GM19035 (cell line): ENCODE measurements around the gene SLC39A1.

ENCODE experiments used
- ATAC-seq: cut with Tn5 transposase; IDR thresholded peaks from one replicate; pipeline ENCODE4 v1.9.1; 2021; ENCODE audit not compliant: unreplicated experiment

SLC39A1 gene

DNA sequence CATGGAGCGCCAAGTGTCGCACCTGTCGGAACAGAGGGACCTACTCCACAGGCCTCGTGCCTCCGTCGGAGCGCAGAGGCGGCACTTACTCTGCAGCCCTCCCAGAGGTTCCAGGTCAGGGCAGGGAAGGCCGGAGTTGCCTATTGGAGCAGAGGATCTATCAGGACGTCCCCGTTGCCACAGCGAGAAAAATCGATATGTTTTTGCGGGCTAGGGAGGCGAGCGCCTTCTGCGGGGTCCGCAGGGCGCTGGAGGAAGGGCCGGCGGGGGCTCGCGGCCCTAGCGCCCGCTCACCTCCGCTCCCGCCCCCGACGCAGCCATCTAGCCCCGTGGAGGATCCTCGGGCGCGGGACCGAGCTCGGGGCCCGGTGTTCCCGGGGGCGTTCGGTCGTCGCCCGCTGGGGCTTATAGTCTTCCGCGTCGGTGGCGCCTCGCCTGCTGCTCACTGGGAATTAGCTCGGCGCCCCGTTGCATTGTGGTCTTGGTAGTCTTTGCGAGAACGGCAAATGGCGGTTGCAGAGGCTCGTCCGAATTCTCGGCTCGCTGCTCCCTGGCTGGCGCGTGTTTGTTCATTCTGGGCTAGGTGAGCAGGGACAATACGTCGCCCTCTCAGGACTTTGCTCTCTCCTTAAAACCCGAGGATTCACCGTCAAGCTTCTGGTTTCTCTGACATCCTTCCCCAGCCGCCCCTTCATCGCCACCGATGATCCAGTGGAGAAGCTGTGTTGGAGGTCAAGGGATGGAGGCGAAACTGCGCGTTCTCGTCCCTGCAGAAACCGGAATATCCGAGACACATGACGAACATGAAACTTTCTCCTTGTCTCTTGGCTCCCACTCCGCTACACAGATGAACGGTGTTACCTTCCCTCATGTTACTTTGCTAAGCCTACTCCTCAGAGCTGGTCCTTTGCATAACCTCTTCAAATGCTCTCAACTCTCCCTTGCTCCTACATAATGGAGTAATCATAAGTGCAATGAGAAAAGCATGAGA is 14.2 kb upstream of the SLC39A1 start, which contains the start of gene JTB:
Gene JTB, minus strand, starts transcription at position 425 of the 991 bp plus-strand sequence. Its CDS starts 422 bp downstream, at position 3.
- ATAC-seq, result peak; percentile 84

DNA sequence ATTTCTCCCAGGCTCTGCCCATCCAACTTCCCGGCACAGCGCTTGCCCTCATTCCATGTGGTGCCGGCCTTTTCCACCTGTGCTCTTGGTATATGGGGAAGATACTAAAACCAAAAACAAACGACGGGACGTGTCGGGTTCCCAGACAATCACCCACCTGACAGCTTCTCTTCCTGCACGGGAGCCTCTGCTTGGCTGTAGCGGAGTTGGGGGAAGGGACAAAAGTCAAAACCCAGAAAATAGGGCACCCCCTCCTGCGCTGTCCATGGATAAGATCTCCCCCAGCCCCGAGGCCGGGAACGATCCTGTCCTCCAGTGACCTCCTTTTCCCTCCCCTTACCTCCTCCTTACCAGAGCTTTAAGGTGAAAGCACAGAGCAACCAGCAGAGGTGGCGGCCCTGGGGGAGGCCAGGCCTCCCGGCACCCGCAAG is 13.5 kb upstream of the SLC39A1 start:
- ATAC-seq, result no peak

DNA sequence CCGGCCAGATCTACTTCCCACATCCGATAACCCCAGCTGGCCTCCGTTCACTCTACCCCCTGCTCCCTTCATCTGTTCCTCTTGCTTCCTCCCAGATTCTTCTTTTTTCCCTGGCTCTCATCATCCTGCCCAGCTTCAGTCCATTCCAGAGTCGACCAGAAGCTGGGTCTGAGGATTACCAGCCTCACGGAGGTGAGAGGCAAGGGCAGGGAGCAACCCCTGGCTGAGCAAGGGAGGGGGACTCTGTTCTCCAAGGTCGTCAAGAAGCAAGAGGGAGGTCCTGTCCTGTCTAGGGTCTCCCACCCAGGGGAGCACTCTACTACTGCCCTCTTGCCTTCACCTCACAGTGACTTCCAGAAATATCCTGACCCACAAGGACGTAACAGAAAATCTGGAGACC is 10.2 kb upstream of the SLC39A1 start:
- no peak for ATAC-seq

DNA sequence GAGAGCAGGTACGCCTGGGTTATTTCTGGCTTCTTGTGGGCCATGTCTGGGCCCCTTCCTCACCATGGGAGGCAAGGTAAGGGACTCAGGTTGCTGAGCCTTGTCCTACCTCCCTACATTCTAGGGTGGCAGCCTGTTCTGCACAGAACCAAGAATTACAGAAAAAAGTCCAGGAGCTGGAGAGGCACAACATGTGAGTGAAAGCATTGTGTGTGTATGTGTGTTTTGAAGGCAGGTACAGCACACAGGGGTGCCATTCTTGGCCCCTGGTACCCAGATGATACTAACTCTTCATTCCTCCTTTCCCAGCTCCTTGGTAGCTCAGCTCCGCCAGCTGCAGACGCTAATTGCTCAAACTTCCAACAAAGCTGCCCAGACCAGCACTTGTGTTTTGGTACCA is 9.7 kb upstream of the SLC39A1 start:
- ATAC-seq, result no peak

DNA sequence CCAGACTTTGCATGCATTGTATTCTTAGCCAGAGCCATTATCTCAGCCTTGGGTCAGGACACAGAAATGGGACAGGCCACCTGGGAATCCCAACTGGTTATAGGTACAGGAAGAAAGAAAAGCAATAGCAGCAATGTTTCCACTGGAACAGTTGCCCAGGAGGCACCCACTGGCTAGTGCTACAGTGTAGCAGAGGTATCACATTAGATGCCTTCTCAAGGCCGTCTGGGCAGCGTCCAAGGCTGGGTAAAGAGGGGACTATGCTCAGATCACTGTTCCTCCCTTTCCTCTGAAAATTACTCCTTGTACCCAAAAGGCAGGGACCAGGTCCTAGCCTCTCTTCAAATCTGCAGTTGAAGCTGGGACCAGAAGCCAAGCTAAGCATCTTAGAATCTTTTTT is 7.0 kb upstream of the SLC39A1 start:
- no peak for ATAC-seq

DNA sequence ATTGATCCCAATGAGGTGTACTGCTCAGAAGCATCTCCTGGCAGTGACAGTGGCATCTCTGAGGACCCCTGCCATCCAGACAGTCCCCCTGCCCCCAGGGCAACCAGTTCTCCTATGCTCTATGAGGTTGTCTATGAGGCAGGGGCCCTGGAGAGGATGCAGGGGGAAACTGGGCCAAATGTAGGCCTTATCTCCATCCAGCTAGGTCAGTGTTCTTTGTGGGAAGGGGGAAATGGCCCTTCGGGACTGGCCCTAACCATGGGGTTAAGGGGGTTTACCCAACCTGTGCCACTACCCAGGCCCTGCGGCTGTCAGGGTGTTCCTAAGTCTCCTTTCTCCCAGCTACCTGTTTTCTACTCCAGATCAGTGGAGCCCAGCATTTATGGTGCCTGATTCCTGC is 5.6 kb upstream of the SLC39A1 start:
- ATAC-seq, result no peak

DNA sequence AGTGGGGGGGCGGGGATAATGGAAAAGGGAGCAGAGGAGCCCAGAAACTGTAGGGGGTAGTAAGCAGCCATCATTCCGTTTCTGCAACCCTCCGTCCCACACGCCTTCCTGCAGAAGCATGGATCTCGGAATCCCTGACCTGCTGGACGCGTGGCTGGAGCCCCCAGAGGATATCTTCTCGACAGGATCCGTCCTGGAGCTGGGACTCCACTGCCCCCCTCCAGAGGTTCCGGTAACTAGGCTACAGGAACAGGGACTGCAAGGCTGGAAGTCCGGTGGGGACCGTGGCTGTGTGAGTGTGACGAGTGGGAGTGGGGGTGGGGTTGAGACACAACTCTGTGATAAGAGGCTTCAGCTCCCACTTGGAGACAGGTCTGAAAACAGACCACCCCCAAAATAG is 5.1 kb upstream of the SLC39A1 start:
- no peak for ATAC-seq

DNA sequence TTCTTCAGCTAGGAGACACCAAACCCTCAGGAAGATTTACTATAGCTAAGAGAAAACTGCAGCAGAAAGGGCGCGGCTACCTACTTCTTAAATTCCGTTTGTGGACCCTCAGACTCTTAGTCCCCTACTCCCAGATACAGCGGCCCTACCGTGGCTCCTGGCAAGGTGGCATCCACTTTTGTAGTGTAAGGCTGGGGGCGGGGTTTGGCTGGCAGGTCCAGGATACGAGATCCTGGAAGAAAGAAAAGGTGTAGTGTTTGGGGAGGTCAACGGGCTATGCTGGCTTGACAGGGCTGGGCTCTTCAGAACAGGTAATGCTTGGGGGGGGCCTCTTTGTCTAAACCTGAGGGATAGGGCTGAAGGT is 4.6 kb upstream of the SLC39A1 start:
- ATAC-seq, result no peak

DNA sequence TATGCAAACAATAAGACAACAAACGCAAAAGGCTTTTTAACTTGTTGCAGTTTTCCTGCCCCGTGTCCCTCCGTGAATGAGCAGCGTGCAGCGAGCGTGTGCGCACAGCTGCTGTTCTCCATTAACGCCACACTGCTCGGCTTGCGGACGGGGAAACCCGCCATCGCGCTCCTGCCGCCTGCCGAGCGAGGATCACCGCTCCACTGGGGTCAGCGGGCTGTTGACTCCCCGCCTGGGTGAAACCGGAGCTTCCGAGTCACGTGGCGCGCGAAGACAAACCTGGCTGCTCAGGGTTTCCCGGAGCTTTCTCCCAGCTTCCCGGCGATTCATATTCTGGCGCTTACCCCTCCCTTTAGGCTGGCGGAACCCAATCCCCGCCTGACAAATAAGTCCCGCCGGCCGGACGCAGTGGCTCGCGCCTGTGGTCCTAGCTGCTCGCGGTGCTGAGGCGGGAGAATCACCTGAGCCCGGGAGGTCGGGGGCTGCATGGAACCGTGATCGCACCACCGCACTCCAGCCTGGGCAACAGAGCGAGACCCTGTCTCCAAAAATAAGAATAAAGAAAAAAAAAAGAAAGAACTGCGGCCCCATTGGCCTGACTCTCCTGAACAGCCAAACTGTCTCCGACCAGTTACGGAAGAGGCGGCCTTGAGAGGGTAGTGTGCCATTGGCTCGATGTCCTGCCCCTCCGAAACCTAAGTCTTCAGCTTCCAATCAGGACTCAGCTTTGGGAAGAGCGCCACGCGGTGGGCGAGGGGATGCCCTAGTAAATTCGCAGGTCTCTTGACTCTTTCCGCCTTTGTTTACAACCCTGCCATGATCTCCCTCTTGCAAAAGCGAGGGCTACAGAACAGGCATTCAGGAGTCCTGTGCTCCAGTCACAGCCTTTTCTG is 4.0 kb upstream of the SLC39A1 start, which contains the start of gene CREB3L4:
Gene CREB3L4, plus strand, starts transcription at position 796 of the 893 bp plus-strand sequence. CDS start 624 bp downstream, outside the sequence.
- peak; percentile 74 for ATAC-seq

DNA sequence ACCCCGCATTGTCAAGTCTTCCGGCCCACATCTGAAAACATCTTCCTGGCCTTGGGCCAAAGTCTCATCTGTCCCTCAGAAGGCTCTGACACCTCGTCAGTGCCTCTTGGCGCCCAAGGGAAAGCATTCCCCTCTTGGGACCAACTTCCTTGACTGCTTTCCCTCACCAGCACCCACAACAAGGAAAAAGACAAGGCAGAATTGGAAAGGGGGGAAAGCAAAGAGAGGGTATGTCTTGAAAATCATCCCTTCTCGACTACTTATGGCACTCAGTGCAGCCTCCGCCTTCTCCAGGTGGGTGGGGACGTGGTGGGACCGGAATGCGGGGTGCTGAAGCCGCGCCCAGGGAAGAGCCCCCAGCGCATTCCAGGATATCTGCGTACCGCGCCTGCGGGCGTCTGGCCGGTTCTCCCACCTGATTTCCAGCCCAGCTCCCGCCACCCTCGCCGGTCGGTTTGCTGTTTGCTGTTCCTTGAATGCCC is 554 bp upstream of the SLC39A1 start:
- ATAC-seq, result peak; percentile 2

DNA sequence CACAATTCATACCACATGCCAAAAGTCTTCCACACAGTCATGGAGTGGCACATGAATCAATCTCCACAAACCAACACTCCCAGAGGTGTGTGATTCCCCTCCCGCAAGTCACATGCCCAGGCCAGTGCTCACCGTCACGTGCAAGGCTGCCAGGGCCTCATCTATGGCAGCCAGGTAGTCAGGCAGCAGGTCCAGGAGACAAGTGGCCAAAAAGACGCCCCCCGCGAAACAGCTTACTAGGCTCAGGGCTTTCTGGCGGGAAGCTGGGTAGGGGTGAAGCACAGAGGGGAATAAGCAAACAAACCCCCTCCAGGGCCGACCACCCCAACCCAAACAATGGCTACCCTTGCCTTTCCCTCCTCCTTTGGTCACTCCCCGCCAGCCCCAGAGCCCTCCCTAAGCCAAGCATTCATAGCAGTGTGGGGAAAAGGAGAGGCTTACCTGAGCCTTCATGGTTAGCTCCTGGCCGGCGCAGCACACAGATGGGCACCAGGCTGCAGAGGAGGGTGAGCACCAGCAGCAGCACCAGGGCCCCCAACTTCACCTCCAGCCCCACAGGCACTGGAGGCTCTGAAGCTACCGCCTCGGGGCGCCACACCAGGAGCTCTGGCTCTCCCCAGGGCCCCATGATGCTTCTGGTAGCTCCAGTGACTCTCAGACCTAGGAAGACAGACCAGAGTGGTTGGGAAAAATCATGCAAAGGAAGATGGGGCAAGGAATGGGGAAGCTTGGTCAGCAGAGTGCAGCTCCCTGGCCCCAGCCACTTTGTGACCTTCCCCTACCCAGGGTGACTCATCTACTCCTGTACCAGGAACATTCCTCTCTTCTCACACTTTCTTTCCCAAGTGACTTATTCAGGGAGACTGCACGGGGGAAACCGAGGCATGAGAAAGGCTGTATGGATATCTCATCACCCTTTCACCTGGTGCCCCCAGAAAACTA is 978 bp downstream of the SLC39A1 start:
- ATAC-seq, result no peak

DNA sequence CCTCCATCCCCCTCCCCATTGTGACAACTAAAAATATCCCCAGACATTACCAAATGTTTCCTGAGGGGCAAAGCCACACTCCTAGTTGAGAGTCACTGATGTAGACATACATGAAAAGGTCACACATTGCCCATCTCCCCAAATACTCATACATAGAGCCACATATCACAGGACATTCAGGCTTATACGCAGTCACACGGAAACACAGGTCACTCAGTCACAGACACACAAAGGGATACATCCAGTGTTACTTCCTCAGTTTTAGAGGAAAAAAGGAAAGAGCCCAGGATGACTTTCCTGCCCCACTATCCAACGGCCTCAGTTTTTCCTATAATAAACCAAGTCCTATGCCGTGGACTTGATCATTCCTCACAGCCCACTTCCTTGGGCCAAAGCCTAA is 1.9 kb downstream of the SLC39A1 start:
- no peak for ATAC-seq

DNA sequence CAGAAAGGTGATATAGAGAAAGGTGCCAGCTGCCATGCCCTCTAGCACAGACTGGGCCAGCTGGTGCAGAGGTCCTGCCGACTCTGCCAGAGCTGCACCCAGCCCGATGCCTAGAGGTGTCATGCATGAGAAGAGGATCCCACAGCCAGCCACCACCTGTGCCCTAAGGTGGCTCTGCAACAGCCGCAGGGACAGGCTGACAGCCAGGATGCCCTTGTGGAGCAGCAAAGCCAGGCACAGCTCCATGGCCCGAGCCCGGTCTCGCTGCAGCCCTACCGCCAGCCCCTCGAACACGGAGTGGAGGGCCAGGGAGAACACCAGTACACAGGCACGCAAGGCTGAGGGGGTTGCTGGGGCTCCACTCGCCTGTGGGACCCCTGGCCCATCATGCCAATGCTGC is 3.1 kb downstream of the SLC39A1 start:
- no peak for ATAC-seq

DNA sequence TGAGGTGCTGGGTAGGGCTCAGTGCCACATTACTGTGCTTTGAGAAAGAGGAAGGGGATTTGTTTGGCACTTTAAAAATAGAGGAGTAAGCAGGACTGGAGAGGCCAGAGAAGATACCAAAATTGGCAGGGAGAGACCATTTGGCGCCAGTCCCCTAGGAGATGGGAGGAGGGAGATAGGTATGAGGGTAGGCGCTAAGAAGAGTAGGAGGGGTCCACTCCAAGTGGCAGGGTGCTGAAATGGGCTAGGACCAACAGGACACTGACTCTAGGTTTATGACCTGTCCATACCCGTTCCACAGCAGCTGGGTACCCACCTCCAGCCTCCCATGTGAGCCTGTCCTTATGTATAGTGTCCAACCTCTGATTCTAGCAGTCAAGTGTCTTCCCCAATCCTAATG is 3.9 kb downstream of the SLC39A1 start:
- no peak for ATAC-seq

DNA sequence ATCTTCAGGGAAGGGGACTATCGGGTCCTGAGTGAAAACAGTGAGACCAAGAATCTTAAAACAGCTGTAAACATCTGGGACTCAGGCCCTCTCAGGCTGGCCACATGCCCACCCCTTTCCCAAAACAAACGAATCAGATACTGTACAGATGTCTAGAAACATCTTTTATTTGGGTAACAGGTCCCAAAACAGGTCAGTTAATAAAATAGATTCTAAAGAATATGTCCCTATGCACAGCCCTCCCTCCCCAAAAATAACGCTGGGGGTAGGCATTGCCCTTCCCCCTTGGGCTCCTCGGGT is 4.4 kb downstream of the SLC39A1 start:
- ATAC-seq, result no peak

DNA sequence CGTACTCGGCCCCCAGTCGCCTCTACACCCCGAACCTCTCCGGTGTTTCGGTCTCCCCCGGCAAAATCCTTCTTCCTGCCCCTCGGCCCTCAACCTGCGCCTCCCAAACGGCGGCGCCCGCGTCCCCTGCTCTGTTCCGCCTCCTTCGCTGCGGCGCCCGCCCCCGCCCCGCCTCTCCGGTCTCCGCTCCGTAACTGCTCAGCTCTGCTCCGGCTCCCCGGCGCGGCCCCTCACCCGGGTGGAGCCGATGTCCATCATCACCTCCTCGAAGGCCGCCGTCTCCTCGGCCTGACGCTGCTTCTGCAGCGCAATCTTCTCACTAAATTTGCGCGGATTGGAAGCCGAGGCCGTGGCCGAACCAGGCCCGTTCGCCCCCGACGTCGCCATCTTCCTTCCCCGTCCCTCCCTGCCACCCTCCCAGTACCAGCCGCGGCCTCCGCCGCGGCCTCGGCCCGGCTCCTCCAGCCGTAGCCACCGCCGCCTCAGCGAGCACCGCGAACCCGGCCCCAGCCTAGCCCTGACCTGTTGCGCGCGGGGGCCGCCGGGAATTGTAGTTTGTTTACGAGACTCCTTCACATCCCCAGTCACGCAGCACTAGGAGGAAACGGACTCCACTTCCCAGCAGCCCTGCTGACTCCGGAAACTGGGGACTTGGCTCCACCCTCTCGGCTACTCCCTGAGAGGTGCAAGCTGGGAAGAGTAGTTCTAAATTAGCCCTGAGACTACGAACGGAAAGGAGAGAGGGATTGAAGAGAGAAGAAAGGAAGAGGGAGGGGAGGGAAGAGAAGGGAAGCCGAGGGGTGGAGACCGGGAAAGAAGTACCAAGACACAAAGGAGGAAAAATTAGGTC is 5.0 kb downstream of the SLC39A1 start, which contains the start of gene CRTC2:
Gene CRTC2, minus strand, starts transcription at position 502 of the 850 bp plus-strand sequence. Its CDS starts 115 bp downstream, at position 387.
- peak; percentile 77 for ATAC-seq

DNA sequence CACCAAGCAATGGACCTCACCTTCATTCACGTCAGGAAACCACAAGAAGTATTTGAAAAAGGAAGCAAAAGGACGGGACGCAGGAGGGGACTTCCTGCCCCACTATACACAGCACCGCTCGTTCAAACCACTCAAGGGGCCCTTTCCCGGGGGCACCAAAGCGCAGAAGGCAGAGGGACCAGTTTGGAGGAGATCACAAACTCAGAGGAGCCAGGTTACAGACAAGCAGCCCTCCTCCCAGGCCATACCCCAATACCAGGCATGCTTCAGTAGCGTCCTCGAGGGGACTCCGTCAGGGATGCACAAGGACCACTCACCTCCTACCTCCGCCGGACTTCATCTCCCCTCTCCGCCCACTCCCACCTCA is 5.6 kb downstream of the SLC39A1 start:
- peak; percentile 17 for ATAC-seq

DNA sequence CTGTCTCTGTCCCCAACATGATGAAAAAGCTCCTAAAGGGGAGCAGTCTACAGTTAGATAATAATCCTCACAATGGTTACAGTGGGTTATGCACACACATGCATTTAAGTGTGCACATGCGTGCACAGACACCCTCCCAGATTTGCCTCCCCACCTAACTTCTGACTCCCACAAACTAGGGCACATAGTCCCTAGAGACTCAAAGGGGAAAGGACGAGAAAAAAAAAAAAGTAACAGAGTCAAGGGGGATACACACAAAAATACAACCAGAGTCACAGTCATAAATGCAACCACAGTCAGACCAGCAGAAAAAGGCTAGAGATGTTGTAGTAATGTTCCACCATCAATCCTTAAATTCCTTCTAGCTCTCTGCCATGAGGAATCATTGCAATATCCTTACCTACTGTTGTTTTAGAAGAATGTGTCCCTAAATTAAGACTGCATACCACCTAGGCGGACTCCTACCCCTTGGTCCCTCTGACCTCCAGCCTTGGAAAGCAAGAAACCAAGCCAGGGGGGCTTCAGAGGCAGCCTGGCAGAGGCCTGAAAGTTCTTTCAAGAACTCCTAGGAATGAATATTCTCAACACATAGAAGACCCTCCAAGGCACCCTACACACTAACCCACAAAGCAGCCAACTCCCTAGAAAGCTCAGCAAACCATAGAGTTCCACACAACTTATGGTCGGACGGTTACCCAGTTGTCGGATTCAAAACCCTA is 6.2 kb downstream of the SLC39A1 start:
- no peak for ATAC-seq

DNA sequence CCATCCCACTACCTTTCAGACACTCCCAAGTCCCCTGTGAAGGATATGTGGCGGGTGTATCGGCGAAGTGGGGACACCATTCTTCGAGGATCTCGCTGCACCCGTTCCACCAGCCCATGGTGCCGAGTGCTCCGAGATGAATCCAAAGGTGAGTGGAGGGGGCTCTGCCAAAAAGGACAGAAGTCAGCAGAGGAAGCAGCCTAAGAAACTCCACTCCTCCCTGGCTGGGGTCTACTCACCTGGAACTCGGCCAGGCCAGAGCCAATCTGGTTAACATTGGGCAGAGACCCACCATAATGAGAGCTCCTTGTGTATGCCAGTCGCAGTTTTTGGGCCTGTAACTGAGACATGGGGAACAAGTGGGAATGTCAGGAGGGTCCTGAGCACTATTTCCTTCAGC is 8.5 kb downstream of the SLC39A1 start:
- no peak for ATAC-seq
